ENCODE data around the gene CTNS.

GRCh38 chr17:3610523-3610922 is 26.0 kb upstream of the CTNS start:
- TF ChIP-seq ZNF174 (tag by site-specific recombination; IDR thresholded peaks at IDR 0.05): no peak
- no peak for TF ChIP-seq HOXA7 (CRISPR knock-in tag; IDR thresholded peaks at IDR 0.05; ENCODE audit: borderline replicate concordance)
- TF ChIP-seq ZNF768 (tag by site-specific recombination; IDR thresholded peaks at IDR 0.05): no peak
- TF ChIP-seq KLF1 (tag by site-specific recombination; IDR thresholded peaks at IDR 0.05): no peak
- TF ChIP-seq ZNF18 (tag by site-specific recombination; IDR thresholded peaks at IDR 0.05): no peak
- no peak for TF ChIP-seq SP2 (tag by site-specific recombination; IDR thresholded peaks at IDR 0.05)
- peak; percentile 55; the same call in 1 of the 2 replicates for TF ChIP-seq REST (tag by site-specific recombination; IDR thresholded peaks at IDR 0.05)
- no peak for TF ChIP-seq ZNF843 (tag by site-specific recombination; IDR thresholded peaks at IDR 0.05)
- TF ChIP-seq ZNF274 (IDR thresholded peaks at IDR 0.05; ENCODE audit: low read length): no peak
- TF ChIP-seq ZNF274 (tag by site-specific recombination; IDR thresholded peaks at IDR 0.05; ENCODE audit: borderline replicate concordance): no peak

Data from HEK293 (cell line).